HG03521 (cell line): ENCODE measurements around the gene WDR47.
"Not testable (repeated sequence)": the region's sequence is repeated elsewhere in the genome, so short reads cannot be mapped to it uniquely, and the experiment has no call there.

Experiments used
- ATAC-seq: cut with Tn5 transposase; IDR thresholded peaks from one replicate; pipeline ENCODE4 v1.9.1; 2021; ENCODE audit warnings: mild to moderate bottlenecking, moderate library complexity; ENCODE audit not compliant: unreplicated experiment

WDR47 gene

DNA sequence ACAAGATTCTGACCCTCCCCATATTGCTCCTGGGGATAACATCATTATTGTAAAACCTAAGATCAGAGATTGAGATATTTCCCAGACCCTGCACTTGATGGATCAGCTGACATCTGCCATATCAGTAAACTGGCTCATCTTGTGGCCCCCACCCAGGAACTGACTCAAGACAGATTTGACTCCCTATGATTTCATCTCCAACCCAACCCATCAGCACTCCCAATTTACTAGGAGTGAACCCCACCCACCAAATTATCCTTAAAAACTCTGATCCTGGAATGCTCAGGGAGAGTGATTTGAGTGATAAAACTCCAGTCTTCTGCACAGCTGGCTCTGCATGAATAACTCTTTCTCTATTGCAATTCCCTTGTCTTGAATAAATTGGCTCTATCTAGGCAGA lies 72.6 kb downstream of the WDR47 start:
- no peak for ATAC-seq

DNA sequence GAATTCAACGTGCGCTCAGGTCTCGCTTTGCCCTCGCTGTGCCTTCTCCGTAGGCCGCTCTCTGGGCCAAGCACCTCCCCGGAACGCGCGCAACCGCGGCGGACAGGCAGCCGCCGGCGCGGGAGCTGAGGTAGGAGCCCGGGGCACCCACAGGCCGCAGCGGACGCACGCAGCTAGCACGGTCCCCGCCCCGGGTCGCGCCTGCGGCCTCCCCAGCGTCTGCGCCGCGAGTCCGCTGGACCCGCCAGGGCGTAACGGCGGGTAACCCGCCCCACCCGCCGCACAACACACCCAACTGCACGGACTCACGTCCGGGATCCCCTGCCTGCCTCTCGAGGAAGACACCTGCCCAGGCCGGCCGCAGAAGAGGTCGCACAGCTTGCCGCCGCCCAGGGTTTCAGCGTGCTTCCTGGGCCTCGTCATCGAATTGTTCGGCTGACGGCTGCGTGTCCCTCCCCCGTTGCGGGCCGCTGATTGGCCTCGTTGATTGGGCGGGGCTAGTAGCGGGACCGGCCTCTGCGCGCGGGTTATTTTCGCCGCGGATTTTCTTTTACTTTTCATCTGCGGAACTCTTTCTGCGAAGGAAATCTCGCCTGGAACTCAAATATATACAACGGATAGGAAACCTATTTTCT lies 78.7 kb downstream of the WDR47 start, which contains the start of gene CLCC1:
Gene CLCC1 (minus strand): TSS at position 433 of the 635 bp plus-strand sequence. CDS start 13,047 bp downstream, outside the sequence.
- peak; percentile 89 for ATAC-seq

DNA sequence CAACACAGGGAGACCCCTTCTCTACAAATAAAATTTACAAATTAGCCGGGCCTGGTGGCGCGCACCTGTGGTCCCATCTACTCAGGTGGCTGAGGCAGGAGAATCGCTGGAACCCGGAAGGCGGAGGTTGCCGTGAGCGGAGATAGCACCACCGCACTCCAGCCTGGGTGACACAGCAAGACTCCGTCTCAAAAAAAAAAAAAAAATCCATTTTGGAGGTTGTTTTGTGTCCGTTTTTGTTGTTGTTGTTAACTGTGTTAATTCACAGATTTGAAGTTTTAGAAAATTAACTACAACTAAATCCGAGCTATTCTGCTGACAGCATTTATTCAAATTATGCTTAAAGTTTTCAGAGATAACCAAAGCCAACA lies 79.2 kb downstream of the WDR47 start:
- no peak for ATAC-seq

DNA sequence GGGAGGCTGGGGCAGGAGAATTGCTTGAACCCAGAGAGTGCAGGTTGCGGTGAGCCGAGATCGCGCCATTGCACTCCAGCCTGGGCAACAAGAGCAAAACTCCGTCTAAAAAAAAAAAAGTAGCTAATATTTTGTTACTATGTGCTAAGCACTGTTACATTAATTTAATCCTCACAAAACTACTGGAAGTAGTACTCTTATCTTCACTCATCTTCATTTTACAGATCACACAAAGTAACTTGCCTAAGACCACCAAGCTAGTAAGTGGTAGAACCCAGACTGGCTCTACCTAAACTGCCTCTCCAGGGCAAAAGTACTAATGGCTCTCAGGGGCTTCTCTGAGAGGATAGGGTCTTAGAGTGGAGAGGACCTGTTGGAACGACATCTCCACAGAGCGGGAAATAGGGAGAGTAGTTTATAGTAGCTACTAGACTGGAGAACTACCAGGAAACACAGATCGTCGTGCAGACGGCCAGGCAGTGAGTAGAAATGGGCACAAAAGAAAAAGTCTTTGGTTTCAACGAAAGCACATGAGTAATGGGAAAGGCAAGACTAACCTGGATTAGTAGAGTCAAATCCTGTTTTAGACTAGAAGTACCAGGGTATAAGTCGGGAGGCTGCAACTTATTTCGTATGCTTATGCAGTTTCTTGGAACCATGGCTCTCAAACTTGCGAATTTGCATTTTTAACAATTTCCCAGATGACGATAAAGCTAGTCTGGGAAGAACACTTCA lies 80.0 kb downstream of the WDR47 start:
- no peak for ATAC-seq

DNA sequence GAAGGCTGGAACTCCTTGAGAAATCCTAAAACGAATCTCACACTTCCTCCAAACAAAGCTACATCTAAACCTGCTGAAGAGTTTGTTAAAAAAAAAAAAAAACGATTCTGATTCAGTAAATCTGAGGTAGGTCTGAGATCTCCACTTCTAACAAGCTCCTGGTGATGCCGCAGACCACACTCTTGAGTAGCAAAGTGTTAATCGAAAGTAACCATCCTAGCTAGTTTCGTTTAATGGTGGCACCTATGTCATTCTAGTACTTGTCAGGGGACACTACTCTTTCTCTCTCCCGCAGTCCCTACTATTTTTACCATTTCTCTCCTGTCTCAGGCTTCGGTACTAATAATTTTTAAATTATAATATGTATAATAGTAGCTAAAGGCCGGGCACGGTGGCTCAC lies 80.7 kb downstream of the WDR47 start:
- ATAC-seq, result no peak

DNA sequence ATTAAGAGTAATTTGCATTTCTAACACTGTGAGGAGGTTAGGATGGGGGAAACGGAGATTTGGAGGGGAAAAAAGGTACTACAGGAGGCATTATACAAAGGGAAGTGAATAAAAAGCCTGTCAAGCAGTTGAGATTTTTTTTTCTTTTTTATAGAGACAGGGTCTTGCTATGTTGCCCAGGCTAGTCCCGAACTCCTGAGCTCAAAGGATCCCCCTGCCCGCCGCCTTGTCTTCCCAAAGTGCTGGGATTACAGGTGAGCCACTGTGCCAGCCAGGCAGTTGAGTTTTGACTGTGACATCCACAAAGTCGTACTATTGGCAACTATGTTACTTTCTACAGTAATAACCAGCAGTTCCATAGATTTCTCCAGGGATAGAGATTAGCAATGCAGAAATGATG lies 81.2 kb downstream of the WDR47 start:
- no peak for ATAC-seq

DNA sequence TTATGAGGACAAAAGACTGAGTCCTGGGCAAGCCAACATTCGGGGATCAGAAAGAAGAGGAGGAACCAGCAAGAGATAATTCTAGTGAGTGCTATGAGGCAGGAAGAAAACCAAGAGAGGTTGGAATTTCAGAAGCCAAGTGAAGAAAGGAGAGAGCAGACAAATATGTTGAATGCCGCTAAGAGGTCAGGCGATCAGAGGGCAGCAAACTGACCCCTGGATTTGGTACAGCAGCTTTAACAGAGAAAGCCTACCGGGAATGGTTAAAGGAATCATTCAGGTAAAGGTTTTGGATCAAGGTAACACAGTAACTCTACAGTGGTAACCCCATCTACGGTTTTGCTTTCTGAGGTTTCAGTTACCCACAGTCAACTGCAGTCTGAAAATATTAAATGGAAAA lies 84.0 kb downstream of the WDR47 start:
- no peak for ATAC-seq

DNA sequence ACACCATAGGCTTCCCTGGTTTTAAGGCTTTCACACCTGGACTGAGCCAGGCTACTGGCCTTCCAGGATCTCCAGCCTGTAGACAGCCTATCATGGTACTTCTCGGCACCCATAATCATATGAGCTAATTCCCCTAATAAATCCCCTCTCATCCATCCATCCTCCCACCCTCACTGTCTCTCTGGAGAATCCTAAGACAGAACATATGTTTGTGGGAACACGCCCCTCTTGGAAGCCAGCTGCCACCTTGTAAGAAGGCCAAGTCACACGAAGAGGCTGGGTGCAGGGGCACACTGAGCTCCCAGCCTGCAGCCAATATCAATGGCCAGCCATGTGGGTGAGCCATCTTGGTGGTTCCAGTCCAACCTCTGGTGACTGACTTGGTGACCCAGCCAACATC lies 86.0 kb downstream of the WDR47 start:
- ATAC-seq, result no peak

DNA sequence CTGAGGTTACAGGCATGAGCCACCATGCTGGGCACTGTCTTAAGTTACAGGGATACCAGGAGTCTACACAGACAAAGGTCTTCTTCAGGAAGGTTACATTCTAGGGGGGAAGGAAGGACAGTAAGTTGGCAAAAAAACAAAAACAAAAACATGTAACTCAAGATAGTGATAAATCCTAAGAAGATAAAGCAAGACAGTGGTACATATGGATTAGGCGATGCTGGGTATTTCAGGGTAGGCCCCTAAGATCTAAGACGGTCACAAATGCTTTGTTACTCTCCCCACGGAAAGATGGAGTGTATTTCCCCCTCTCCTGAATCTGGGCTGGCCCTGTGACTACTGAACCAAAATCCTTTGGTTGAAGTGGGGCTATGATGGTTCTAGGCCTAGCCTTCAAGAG lies 86.8 kb downstream of the WDR47 start:
- ATAC-seq, result no peak

DNA sequence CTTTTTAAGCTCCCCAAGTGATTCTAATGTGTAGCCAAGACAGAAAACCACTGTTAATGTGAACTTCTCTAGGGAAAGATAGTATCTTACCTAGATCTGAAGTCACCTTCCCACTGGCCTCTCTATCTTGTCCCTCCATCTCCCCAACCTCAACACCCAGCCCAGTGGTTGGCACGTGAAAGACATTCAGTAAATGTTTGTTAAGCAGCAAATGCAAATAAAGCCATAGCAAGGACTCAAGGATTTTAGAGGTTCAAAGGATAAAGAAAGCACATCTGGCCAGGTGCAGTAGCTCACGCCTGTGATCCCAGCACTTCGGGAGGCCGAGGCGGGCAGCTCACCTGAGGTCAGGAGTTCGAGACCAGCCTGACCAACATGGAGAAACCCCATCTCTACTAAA lies 88.5 kb downstream of the WDR47 start:
- no peak for ATAC-seq

DNA sequence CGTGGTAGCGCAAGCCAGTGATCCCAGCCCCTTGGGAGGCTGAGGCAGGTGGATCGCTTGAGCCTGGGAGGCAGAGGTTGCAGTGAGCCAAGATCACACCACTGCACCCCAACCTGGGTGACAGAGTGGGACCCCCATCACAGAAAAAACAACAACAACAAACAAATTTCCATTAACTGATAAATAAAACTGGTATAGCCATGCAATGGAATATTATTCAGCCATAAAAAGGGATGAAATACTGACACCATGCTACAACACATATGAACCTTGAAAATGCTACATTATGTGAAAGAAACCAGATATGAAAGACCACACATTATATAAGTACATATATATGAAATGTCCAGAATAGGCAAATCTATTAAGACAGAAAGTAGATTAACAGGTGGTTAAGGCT lies 90.7 kb downstream of the WDR47 start:
- no peak for ATAC-seq

DNA sequence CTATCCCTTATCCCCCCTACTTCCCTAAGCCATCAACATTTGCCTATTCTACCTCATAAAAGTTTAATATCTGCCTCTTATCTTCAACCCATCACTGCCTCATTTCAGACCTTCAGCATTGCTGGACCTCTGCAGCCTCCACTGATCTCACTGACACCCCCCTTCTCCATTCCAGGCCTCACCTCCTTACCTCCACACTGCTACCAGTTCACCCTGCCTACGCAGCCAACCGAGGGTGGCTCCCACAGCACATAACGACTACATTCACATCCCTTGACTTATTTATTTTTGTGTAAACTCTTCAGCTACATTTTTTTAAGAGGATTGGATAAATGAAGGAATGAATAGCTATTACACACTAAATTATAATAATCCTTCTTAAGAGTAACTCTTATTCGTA lies 92.9 kb downstream of the WDR47 start:
- no peak for ATAC-seq

DNA sequence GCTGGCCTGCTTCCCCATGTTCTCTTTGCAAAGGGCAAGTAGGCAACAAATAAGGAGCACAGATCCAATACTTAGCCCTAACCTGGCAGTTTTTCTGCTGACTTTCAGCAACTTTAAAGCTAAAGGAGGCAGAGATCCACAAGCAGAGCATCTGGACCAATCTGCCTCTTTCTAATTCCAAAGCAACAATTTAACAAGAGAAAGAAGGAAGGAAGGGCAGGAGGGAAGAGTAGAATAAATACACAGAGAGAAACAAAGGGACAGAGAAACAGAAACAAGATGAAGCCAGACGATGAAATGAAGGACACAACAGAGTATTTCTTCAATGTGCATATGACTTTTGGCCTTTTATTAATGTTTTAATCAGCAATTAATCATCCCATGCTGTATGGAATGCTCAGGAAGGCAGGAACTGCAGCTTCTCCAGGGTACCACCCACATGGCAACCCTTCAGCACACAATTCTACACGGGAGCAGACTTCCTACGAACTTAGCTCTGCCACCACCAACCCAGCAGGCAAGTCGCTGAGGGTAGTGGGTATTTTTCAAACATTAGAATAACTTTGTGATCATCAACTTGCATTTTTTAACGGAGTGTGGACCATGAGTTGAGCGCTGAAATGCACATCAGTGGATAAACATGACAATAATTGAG lies 93.9 kb downstream of the WDR47 start:
- no peak for ATAC-seq

DNA sequence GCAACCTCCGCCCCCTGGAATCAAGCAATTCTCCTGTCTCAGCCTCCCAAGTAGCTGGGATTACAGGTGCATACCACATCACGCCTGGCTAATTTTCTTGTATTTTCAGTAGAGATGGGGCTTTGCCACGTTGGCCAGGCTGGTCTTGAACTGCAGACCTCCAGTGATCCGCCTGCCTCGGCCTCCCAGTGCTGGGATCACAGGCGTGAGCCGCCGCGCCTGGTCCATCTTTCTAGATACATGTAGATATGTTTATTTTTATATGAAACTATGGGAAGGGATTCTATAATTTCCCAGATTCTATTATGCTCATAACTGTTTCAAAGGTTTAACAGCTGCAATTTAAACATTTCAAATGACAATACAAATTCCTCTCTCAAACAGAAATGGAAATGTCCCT lies 105.7 kb downstream of the WDR47 start:
- no peak for ATAC-seq

DNA sequence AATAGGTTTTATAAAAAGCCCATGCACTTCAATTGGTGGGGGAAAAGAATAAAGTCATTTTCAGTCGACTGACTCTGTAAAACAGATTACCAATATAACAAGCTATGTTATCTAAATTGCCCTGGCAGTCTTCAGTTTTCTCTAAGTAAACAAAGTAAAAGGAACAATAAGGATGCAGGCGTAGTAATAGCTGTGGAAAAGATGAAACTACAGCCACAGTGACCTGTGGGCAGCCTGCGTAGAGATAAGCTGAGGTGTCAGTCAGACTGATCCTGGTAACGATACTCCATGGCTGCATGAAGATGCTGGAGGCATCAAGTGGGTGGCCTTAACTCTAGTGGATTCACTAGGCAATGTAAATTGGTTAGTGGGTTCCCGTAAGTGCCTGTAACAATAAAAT lies 108.0 kb downstream of the WDR47 start:
- no peak for ATAC-seq

DNA sequence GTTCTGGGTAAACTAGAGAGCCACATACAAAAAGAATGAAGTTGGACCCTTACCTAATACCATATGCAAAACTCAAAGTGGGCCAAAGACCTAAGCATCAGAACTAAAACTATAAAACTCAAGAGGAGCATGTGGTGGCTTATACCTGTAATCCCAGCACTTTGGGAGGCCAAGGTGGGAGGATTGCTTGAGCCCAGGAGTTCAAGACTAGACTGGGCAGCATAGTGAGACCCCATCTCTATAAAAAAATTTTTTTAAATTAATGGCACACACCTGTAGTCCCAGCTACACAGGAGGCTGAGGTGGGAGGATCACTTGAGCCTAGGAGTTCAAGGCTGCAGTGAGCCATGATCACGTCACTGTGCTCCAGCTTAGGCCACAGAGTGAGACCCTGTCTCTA lies 114.3 kb downstream of the WDR47 start:
- not testable (repeated sequence) for ATAC-seq

DNA sequence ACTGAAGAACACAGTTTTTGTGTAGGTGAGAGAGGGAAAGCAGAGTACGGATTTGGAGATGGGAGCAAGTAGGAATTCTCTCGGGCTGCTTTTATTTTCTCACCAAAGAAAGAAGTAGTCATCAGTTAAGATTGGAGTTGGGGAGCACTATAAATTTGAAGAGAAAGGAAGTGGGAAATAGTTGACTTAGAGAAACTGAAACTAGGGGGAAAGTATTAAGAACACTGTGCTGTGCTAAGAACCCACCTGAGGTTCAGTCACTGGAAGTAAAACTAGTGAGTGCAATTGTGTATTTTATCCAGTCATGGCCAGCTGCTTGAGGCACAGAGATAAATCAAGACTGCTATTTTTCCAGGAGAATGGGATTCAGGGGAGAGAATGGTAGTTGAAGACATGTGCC lies 116.0 kb downstream of the WDR47 start:
- no peak for ATAC-seq
